GM12875 (cell line): ENCODE measurements around the gene ANKRD23.

Source experiments
- H3K4me3 ChIP-seq: one replicate; pipeline ENCODE4 v1.5.1; 2011; ENCODE audit warnings: low read depth, low read length, control low read depth
- TF ChIP-seq, protein P1 (sequence below): IDR thresholded peaks from 2 replicates; pipeline ENCODE4 v1.5.1; 2011; ENCODE audit warnings: low read depth, mild to moderate bottlenecking, control low read depth, inconsistent platforms, low read length, moderate library complexity, borderline replicate concordance; ENCODE audit not compliant: insufficient read depth

The ANKRD23 gene

GRCh38 chr2:96887493-96888012 is 43.7 kb upstream of the ANKRD23 start:
- no peak overlapping the region for H3K4me3 ChIP-seq
- TF ChIP-seq, protein P1, sequence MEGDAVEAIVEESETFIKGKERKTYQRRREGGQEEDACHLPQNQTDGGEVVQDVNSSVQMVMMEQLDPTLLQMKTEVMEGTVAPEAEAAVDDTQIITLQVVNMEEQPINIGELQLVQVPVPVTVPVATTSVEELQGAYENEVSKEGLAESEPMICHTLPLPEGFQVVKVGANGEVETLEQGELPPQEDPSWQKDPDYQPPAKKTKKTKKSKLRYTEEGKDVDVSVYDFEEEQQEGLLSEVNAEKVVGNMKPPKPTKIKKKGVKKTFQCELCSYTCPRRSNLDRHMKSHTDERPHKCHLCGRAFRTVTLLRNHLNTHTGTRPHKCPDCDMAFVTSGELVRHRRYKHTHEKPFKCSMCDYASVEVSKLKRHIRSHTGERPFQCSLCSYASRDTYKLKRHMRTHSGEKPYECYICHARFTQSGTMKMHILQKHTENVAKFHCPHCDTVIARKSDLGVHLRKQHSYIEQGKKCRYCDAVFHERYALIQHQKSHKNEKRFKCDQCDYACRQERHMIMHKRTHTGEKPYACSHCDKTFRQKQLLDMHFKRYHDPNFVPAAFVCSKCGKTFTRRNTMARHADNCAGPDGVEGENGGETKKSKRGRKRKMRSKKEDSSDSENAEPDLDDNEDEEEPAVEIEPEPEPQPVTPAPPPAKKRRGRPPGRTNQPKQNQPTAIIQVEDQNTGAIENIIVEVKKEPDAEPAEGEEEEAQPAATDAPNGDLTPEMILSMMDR: no peak

DNA sequence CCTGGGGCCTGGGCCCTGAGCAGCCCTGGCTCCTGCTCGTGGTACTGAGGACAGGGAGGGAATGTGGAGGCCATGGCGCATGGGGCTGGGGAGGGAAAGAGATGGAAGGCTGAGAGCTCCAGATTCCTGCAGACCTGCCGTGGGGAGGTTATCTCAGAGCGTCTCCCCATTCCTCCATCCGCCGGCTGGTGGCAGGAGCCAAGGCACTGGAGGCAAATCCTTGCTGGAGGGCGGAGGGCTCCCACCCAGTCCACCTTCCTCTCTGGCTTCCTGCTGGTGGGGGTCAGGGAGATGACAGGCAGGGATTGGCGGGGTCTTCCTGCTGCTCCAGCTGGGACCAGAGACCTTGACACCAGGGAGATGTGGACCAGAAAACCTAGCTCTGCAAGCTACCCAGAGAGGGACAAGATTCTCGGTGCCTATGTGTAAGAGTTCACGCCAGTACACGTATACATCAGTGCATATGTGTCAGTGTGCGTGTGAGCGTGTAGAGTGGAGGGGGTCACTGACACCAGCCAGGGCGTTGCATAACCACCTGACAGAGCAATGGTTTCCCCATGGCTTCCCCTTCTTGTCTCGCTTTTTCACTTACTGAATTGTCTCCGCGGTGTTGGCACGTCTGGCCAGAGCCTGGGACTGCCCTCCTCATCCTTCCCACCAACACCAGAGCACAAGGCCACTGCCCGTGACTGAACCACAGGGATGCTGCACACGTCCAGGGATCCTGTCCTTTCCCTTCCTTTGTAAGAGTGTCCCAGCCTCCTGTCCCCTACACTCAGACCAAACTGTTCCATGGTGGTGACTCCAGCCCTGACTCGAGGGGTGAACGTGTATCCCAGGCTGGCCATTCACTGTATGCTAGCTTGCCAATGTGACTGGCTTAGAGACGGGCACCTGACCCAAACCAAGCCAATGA is 41.9 kb upstream of the ANKRD23 start:
- TF ChIP-seq, protein P1: no peak
- no peak overlapping the region for H3K4me3 ChIP-seq

- H3K4me3 ChIP-seq: no peak overlapping the region
- TF ChIP-seq, protein P1: no peak
Measured at GRCh38 chr2:96884299-96885094, 40.7 kb upstream of the ANKRD23 start.

GRCh38 chr2:96883306-96883705 is 39.5 kb upstream of the ANKRD23 start:
- TF ChIP-seq, protein P1: no peak
- H3K4me3 ChIP-seq: no peak overlapping the region

- H3K4me3 ChIP-seq: no peak overlapping the region
- TF ChIP-seq, protein P1: no peak
Measured at GRCh38 chr2:96882906-96883305, 39.1 kb upstream of the ANKRD23 start.

DNA sequence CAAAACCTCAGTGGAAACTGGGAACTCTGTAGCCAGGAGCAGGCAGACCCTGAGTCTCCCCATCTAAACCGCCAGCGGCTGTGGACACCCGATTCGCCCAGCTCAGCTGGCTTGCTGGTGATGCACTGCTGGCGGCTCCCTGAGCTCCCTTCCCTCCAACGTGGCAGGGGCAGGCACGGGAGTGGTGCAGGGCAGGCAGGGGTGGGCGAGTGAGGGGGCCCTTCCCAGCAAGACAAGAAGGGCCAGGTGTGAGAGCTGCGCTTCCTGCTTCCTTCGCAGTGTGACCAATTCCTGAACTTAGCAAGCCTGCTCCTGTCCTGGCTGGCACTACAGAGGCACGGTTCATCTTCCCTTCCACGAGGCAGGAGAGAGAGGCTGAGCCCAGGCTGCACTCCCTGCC is 38.4 kb upstream of the ANKRD23 start:
- TF ChIP-seq, protein P1: no peak
- no peak overlapping the region for H3K4me3 ChIP-seq
